ENCODE results near the gene LRRC74B. TPM values are rescaled to one million over a fixed set of nuclear protein-coding genes. Genes with fewer than 3 reads are reported as not detected.
"Not testable (repeated sequence)": the region's sequence is repeated elsewhere in the genome, so short reads cannot be mapped to it uniquely, and the experiment has no call there.

The LRRC74B gene
- total RNA-seq, 2 donors from 2014 or later = not detected

DNA sequence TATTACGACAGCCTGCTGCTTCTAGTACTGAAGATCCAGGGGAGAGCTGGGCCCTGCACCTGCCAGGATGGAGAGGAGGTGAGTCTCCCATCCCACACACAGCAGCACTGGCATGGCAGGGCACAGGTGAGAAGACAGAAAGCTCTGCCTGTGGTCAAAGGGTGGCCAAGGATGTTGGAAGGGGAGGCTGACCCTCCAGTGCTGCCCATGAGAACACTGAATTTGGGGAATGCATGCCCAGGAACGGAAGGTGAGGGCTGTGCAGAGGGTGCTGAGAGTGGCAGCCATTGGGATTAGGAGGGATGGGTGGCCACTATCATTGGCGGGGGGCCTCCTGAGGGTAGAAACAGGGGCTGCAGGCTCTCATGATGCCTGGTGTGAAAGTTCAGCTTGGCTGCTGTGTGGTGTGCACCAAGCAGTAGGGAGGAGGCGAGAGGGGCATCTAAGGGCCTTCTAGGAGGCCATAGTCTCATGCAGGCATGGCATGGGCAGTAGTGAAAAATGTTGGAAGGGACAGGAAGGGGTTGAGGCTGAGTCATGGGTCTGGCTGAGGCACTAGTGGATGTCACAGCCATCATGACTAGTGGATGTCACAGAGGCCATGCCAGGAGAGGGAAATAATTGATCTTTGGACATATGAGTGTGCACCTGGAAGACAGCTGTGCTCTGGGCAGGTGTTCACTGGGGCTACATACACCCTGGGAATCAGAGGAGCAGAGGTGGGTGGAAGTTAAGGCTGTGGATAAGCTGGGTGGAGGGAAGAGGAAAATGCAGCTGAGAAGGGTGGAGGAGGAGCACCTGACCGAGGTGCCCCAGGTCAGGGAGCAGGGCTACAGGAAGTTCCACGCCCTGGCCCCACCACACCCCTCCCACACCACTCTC lies 2.5 kb upstream of the LRRC74B start:
- no peaks in the 10 kb centered on the region for H3K36me3 Mint-ChIP-seq
- DNase-seq (ENCODE audit: low spot score in 2 of 2) (no peak), ATAC-seq (no peak)
- no peak overlapping the region for H3K27ac Mint-ChIP-seq
- H3K9me3 Mint-ChIP-seq = no peaks in the 10 kb centered on the region

DNA sequence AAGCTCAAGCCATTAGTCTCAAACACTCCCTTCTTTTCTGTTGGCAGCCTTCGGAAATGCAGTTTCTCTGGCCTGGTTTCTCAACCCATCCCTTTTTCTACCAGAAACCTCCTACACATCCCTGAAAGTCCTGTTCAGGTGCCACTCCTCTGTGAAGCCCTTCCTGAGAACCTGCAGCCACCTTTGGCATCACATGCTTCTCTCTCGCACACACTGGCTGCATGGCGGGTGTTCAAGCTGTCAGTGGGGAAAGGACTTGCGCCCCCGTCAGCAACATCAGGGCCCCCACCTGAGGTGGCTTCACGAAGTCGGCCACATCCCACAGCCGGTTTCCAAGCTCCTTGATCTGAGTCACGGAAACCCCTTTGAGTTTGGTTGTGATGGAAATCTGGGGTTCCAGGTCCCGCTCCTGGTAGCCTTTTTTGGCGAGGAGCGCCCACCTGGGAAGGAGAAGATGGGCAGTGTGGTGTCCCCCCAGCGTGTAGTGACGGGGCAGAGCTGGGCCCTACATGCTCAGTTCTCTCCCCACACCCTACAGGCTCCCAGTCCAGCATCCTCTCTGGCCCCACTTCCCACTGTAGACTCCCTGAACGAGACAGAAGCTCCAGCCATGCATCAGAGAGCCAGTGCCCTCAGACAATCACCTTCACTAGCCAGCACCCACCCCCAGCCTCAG lies 1.7 kb upstream of the LRRC74B start:
- no peak for ATAC-seq
- H3K36me3 Mint-ChIP-seq = no peaks in the 10 kb centered on the region
- no peak for DNase-seq (ENCODE audit: low spot score in 2 of 2)
- no peaks in the 10 kb centered on the region for H3K9me3 Mint-ChIP-seq
- no peak overlapping the region for H3K27ac Mint-ChIP-seq

DNA sequence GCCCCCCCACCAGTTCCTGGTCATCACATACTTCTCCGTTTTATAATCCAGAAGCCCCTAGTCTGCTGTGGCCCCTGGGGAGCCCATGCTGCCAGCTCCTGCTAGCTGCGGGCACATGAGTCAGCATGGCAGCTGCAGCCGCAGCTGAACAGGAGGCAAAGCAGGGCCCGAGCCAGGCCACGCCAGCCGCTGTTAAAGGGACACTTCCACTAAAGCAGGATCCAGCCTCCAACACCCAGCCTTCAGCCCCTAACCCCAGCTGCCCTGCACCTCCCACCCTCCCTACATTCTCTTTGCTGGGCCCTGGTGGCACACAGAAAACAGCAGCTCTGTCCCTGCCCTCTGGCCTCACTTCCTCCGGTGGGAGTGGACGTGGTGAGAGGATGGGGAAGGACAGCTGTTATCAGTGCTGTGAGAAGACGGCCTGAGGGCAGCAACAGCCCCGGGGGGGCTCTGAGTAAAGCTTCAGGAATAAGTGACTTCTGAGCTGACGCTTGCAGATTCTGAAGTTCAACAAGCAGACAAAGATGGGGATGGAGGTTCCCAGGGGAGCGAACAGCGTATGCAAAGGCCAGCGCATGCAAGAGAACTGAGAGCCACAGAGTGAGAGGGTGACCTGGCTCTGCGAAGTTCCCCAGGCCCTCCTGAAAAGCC lies 688 bp upstream of the LRRC74B start:
- Mint-ChIP-seq H3K9me3 (no peaks in the 10 kb centered on the region), H3K27ac (peak overlapping the region in 1 of 2 donors; percentile 11), H3K36me3 (no peaks in the 10 kb centered on the region)
- no peak for DNase-seq (ENCODE audit: low spot score in 2 of 2)
- peak in 1 of 2 donors; percentile 36 for ATAC-seq

DNA sequence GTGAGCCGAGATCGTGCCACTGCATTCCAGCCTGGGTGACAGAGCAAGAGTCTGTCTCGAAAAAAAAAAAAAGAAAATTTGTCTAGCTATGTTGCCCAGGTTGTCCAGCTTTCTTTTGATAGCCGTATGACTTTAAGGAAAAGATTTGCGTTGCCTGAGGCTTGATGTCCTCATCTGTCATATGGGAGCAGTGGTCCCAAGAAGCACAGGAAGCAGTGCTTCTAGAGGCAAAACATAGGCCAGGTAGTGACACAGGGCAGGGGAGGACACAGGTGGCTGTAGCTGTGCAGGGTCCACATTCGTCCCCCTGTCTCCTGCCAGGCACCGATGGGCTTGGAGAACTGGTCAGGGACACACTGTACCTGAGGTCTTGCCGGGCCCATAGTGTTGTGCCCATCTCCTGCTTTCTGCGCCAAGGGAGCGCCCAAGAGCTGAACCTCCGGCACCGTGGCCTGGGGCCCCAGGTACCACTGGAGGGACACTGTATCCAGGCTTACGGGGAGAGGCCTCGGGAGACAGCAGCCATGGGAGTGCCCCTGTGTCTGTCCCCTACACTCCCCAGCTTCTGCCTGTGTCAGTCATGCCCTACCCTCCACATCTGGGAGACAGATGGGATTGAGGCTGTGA lies 1.4 kb downstream of the LRRC74B start:
- no peak for DNase-seq (ENCODE audit: low spot score in 2 of 2)
- no peak for ATAC-seq
- Mint-ChIP-seq H3K36me3 (no peaks in the 10 kb centered on the region), H3K9me3 (no peaks in the 10 kb centered on the region), H3K27ac (no peak overlapping the region)

DNA sequence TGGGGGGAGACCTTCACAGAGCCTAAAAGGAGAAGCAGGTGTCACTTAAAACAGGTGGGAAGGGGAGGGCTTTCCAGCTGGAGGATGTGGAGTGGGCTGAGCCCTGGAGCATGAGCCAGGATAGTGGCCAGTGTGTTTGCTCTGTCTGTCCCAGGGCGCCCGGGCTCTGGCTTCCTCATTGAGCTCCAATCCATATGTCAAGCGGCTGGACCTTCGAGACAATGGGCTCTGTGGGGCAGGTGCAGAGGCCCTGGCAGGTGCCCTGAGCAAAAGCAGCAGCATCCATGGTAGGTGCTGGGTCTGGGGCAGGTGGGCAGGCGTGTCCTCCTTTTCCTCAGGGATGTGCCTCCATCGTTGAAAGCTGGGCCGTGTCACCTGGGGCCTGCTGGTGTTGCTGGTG lies 2.0 kb downstream of the LRRC74B start:
- DNase-seq (ENCODE audit: low spot score in 2 of 2) = no peak
- no peak for ATAC-seq
- Mint-ChIP-seq H3K27ac (no peak overlapping the region), H3K36me3 (no peaks in the 10 kb centered on the region), H3K9me3 (no peaks in the 10 kb centered on the region)

DNA sequence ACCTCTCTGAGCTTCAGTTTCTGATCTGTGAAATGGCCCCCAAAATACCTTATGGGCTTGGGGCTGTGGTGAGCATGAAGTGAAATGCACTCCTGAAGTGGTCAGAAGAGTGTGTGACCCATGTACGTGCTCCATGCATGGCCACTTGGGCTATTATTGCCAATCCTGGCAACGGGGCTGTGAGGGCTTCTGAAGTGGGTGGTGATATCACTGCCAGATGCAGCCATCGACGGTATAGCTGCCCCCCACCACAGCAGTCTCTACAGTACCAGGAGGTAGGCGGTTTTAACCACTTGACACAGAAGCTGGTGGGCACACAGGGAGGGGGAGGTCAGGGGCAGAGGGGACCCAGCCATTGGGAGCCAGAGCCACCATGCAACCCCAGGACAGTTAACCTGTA lies 2.7 kb downstream of the LRRC74B start:
- H3K27ac Mint-ChIP-seq; H3K36me3 Mint-ChIP-seq; ATAC-seq; DNase-seq (ENCODE audit: low spot score in 2 of 2); H3K9me3 Mint-ChIP-seq: not testable (repeated sequence)

DNA sequence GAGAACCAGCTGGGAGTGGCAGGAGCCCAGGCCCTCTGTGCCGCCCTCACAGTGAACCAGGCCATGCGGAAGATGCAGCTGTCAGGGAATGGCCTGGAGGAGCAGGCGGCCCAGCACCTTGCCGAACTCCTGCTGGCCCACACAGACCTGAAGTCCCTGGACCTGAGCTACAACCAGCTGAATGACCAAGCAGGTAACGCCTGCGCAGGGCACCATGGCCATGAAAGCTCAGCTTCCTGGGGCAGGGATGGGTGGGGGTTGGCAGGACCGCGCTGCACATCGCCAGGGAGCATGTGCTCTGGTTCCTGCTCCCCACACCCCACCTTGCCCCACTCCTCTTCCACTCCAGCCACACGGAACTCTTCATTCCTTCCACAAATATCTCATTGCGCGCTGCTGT lies 3.2 kb downstream of the LRRC74B start:
- DNase-seq (ENCODE audit: low spot score in 2 of 2) = not testable (repeated sequence)

DNA sequence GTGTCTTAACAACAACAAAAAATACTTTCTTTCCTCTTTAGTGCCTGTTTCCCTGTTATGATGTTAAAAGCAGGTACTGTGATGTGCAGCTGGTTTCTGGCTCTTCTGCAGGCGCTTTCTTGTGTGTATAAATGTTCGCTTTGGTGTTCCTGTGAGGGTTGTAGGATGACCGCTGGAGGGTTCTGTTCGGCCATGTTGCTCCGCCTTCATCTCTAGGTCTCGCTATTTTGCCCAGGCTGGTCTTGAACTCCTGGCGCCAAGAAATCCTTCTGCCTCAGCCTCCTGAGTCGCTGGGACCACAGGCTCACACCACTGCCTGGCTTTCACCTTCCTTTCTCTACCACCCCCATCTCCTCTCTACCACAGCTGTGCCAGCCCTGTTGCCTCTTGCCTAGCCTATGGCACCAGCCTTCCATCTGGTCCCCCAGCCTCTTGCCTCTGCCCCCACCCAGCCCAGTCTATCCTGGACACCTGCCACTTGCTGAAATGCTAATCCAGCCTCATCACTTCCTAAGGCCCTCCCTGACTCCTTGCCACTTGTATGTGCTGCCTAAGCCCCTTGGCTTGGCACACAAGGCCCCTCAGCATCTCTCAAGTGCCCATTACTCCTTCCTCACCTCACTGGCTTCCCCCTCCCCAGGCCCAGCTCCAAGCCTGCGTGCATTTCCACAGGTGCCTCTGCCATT lies 5.5 kb downstream of the LRRC74B start:
- Mint-ChIP-seq H3K9me3 (no peaks in the 10 kb centered on the region), H3K27ac (peak overlapping the region; percentile 15 to 84), H3K36me3 (no peaks in the 10 kb centered on the region)
- DNase-seq (ENCODE audit: low spot score in 2 of 2) (no peak), ATAC-seq (no peak)

More for the DNA sequence above, 3.2 kb downstream of the LRRC74B start:
- ATAC-seq, H3K36me3 Mint-ChIP-seq, H3K27ac Mint-ChIP-seq, H3K9me3 Mint-ChIP-seq: not testable (repeated sequence)

DNA sequence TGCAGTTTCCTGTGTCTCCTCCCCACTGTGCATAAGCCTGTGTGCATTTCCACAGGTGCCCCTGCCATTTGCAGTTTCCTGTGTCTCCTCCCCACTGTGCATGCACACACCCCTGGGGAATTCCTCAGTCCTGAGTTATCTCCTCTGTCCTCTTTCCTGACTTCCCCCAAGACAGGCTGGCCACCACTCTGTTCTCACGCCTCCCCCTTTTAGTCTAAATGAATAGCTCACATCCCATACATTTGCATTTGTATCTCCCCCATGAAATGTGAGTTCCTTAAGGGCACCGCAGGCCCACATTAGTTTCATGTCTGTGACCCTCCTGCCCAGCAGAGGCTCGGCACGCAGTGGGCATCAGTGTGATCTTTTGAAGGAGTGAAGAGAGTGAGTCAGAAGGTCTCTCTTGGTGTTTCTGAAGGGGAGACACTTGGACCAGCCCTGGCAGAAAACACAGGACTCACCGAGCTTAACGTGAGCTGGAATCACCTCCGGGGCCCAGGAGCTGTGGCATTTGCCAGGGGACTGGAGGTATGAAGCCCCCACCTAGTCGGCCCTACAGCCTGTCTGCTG lies 6.2 kb downstream of the LRRC74B start:
- DNase-seq (ENCODE audit: low spot score in 2 of 2) = no peak
- Mint-ChIP-seq H3K27ac (peak overlapping the region; percentile 15 to 84), H3K9me3 (no peaks in the 10 kb centered on the region), H3K36me3 (no peaks in the 10 kb centered on the region)
- no peak for ATAC-seq

DNA sequence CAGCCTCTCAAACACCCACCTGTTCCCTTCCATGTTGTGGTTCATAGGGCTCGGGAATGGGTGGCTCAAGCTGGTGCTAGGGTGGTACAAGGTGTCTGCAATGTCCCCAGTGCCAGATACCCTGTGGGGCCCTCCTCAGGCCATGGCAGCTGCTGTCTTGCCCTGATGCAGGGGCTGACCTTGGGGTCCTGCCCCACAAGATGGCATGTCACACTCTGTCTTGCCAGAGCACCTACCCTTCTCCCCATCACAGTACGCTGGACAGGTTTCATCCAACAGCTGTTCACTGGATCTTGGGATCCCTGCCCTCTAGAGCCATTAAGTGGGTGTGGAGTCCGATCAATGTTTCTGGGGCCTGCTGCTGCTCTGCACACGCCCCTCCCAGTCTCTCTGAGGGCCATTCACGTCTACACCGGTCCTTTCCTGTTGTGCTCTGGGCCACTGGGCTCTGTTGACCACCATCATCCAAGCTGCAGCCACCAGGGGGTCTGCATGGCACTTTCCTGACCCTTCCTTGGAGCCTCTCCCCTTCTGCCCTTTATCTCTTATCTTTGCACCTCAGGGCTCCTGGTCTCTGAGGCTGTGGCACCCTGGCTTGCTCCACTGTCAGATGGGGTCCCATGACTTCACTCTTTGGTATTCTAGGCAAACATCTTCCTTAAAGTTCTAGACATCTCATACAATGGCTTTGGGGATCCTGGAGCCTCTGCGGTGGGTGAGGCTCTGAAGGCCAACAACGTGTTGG lies 7.1 kb downstream of the LRRC74B start:
- Mint-ChIP-seq H3K27ac (peak overlapping the region in 1 of 2 donors; percentile 41), H3K9me3 (no peaks in the 10 kb centered on the region), H3K36me3 (no peaks in the 10 kb centered on the region)
- ATAC-seq (no peak), DNase-seq (ENCODE audit: low spot score in 2 of 2) (no peak)

DNA sequence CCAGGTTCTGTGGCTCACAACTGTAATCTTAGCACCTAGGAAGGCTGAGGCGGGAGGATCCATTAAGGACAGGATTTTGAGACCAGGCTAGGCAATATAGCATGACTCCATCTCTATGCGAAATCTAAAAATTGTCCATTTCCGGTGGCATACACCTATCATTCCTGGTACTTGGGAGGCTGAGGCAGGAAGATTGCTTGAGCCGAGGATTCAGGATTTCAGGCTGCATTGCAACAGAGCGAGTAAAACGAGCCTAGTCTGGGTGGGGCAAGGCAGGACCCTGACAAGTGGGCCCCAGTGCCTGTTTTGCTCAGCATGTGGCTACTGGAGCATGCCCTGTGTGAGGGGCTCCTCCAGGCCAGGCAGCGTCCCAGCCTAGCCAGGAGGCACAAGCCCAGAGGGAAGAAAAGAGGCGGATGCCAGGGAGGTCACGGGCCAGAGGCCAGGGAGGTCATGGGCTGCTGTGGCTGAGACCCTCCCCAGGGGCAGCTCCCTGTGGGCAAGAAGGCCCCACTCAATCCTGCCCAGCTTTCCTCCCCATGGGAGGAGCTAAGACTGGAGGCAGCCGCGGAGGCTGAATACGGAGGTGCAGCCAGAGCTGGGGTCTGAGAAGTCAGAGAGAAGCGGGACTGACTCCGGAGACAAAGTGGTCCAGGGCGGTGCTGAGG lies 8.4 kb downstream of the LRRC74B start:
- H3K36me3 Mint-ChIP-seq = no peaks in the 10 kb centered on the region
- H3K27ac Mint-ChIP-seq = peak overlapping the region in 1 of 2 donors; percentile 14
- ATAC-seq (no peak), DNase-seq (ENCODE audit: low spot score in 2 of 2) (no peak)
- no peaks in the 10 kb centered on the region for H3K9me3 Mint-ChIP-seq

DNA sequence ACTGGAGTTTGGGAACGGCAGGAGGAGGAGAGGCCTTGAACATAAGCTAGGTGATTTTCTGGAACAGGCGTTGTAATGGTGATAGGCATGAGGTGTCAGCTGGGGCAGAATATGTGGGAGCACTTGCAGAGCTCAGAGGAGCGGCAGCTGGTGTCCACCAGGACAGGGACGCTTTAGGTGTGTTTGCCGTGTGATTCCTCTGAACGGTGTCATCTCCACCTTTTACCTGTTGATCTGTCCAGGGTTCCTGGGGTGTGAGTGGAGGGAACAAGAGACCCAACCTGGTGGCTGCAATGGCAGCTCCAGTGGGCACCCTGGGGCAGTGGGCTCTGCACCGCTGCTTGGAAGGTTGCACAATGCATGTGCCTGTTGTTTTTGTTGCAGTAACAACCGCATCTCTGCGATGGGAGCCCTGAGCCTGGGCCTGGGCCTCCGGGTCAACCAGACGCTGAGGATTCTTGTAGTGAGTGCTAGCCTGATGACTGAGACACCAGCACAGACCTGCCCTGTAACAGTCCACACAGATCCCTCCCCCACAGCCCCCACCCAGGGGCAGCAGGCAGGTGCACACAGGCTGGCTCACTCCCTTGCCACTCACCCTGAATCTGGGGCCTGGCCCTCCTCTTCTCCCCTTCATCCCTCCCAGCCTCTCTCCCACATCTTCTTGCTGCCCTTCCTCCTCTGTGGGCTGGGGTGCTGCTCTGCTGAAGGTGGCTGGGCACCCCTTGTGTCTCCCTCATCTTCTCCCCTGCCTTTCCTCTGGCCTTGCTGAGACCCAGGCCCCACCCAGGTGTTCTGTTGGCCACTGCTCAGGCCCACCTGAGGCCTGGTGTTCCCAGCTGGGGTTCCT lies 9.2 kb downstream of the LRRC74B start:
- peak overlapping the region in 1 of 2 donors; percentile 36 for H3K27ac Mint-ChIP-seq
- ATAC-seq (no peak), DNase-seq (ENCODE audit: low spot score in 2 of 2) (no peak)
- H3K9me3 Mint-ChIP-seq = no peaks in the 10 kb centered on the region
- H3K36me3 Mint-ChIP-seq = no peaks in the 10 kb centered on the region

DNA sequence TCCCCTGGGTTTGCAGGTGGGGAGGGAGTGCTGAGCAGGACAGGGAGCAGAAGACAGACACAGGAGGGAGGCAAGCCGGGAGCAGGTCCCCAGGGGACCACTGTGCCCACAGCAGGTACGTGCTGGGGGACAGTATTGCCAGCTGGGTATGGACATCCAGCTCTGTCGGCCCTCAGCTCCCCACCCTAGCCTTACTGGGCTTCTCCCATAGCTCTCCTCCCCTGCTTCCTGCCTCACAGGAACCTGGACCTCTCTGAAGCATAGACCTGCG lies 9.8 kb downstream of the LRRC74B start:
- ATAC-seq (no peak), DNase-seq (ENCODE audit: low spot score in 2 of 2) (no peak)
- Mint-ChIP-seq H3K9me3 (no peaks in the 10 kb centered on the region), H3K36me3 (no peaks in the 10 kb centered on the region), H3K27ac (peak overlapping the region; percentile 36 to 88)

DNA sequence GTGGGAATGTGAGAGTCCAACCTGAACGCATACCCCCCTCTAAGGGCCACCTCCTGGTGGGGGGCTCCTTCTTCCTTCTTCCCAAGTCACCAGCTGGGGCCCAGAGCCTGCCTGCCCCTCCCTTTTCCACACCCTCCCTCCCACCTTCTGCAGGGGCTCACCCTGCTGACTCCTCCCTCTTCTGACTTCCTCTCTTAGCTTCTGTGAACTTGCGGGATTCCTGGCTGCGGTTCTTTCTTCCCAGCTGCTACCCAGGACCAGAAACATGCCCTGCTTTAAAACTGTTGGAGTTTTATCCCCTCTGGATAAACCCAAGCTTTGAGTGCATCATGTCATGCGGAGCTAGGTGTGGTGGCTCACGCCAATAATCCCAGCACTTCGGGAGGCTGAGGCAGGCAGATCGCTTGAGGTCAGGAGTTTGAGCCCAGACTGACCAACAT lies 10.2 kb downstream of the LRRC74B start:
- ATAC-seq (no peak), DNase-seq (ENCODE audit: low spot score in 2 of 2) (no peak)
- Mint-ChIP-seq H3K27ac (peak overlapping the region; percentile 36 to 88), H3K9me3 (no peaks in the 10 kb centered on the region), H3K36me3 (no peaks in the 10 kb centered on the region)

All from activated naive CD4-positive, alpha-beta T cell treated with anti-CD3 and anti-CD28 coated beads, Interleukin-2, amount 50 U/mL, for 72 hours (primary cell).